ENCODE data around the gene LAMA2. TPM values are rescaled to one million over a fixed set of nuclear protein-coding genes. Genes with fewer than 3 reads are reported as not detected.

Gene LAMA2
- total and polyA plus RNA-seq, 2 of the 8 experiments (the other 6 are each of a cell fraction or from before 2014, with no cell fraction given) = 1.3 to 3.8 TPM

GRCh38 chr6:129447198-129447565 lies 564.2 kb downstream of the LAMA2 start:
- H3K23me2 ChIP-seq (ENCODE audit: low read depth, low read length) = no peaks in the 10 kb centered on the region
- H4K8ac ChIP-seq (ENCODE audit: extremely low read depth, insufficient read depth, low read length) = no peak overlapping the region
- no peak overlapping the region for H3K23ac ChIP-seq (ENCODE audit: insufficient read length)
- no peaks in the 10 kb centered on the region for H3K79me1 ChIP-seq (ENCODE audit: low read depth, low read length)
- H3K4ac ChIP-seq (replicated peaks; ENCODE audit: insufficient read length, low read depth, low read length) = no peak overlapping the region
- H3K9me3 ChIP-seq (ENCODE audit: insufficient read depth in 2 of 2, low read depth in 1 of 2, low read length in 1 of 2) = no peaks in the 10 kb centered on the region
- H3K56ac ChIP-seq (replicated peaks; ENCODE audit: insufficient read length, low read depth, low read length) = no peak overlapping the region
- no peak overlapping the region for H3K4me2 ChIP-seq (ENCODE audit: insufficient read depth in 1 of 2, low read depth in 2 of 2, low read length in 2 of 2)
- no peak overlapping the region for H2AK5ac ChIP-seq (ENCODE audit: low read depth, low read length)
- H2BK5ac ChIP-seq (ENCODE audit: low read depth, low read length) = no peak overlapping the region
- no peak overlapping the region for H3K4me3 ChIP-seq (ENCODE audit: extremely low read depth in 1 of 4, insufficient read depth in 2 of 4, low read depth in 3 of 4, low read length in 4 of 4)
- no peak overlapping the region for H3K27ac ChIP-seq (ENCODE audit: low read depth, low read length)
- peaks cover 0 to 5% (median 2%) of the 10 kb centered on the region in 4 experiments; a peak in 2 of 7 replicates for H3K4me1 ChIP-seq (replicated peaks in 1 of 4; ENCODE audit: control insufficient read depth in 3 of 4, insufficient read depth in 4 of 4, low read length in 3 of 4)
- CTCF ChIA-PET (ENCODE audit: partially characterized antibody) = no interaction called here
- DNase-seq (ENCODE audit: low read depth in 1 of 2, low spot score in 2 of 2) (no peak), FAIRE-seq (no peak)
- no peaks in the 10 kb centered on the region for H3K27me3 ChIP-seq (replicated peaks in 1 of 4; ENCODE audit: control insufficient read depth in 3 of 4, extremely low read depth in 1 of 4, insufficient read depth in 3 of 4, low read length in 3 of 4)
- H2BK15ac ChIP-seq (ENCODE audit: low read length) = no peak overlapping the region
- no peak overlapping the region for H2BK120ac ChIP-seq (replicated peaks; ENCODE audit: low read depth, low read length)
- H3K9ac ChIP-seq (replicated peaks in 1 of 4; ENCODE audit: extremely low read depth in 1 of 4, low read depth in 3 of 4, low read length in 3 of 4) = no peak overlapping the region
- H4K5ac ChIP-seq (ENCODE audit: insufficient read length, low read depth, low read length) = no peak overlapping the region
- no peak overlapping the region for H3K18ac ChIP-seq (ENCODE audit: extremely low read depth, low read length)
- no peak overlapping the region for H3K14ac ChIP-seq (ENCODE audit: insufficient read length)
- POLR2A ChIA-PET (ENCODE audit: partially characterized antibody) = no interaction called here
- H2AFZ ChIP-seq (ENCODE audit: low read length) = peak overlapping the region; percentile 48; the same call in 1 of the 2 replicates
- no peaks in the 10 kb centered on the region for H3K79me2 ChIP-seq (ENCODE audit: control insufficient read depth in 1 of 2, insufficient read depth in 2 of 2, low read length in 2 of 2)
- H4K20me1 ChIP-seq (replicated peaks in 1 of 2; ENCODE audit: control insufficient read depth in 1 of 2, insufficient read depth in 2 of 2, low read length in 2 of 2) = no peaks in the 10 kb centered on the region
- TF ChIP-seq SP4 (IDR thresholded peaks at IDR 0.05; ENCODE audit: low read length) = no peak
- TF ChIP-seq POU5F1 (IDR thresholded peaks at IDR 0.05; ENCODE audit: low read depth, low read length) = no peak
- no peak for TF ChIP-seq GTF2F1 (IDR thresholded peaks at IDR 0.05; ENCODE audit: borderline replicate concordance, low read depth, low read length)
- no peak for TF ChIP-seq KDM5A (IDR thresholded peaks at IDR 0.05; ENCODE audit: low read length)
- no peak for TF ChIP-seq RAD21 (IDR thresholded peaks at IDR 0.05 in 1 of 2, conservative IDR thresholded peaks at IDR 0.05 in 1 of 2; ENCODE audit: low read depth in 2 of 2, low read length in 2 of 2)
- WGBS, 2 experiments (ENCODE audit: extremely low coverage in 1 of 2, insufficient coverage in 1 of 2, insufficient read length in 1 of 2, insufficient replicate concordance in 2 of 2, low coverage in 1 of 2, low lambda C conversion rate in 2 of 2, missing lambda C conversion rate in 1 of 2) = 75% methylated on average over 3 of the region's 3 CpGs; no CpG with 5 or more reads in 1 of the 2 experiments
- no peak overlapping the region for H2BK12ac ChIP-seq (ENCODE audit: low read depth, low read length)
- H2BK20ac ChIP-seq (ENCODE audit: low read length) = no peak overlapping the region
- no peak overlapping the region for H4K91ac ChIP-seq (replicated peaks; ENCODE audit: insufficient read length, low read length)
- H3K36me3 ChIP-seq (ENCODE audit: control insufficient read depth in 2 of 4, insufficient read depth in 4 of 4, low read length in 3 of 4) = no peaks in the 10 kb centered on the region
